Gastrocnemius medialis (tissue), 4 donors: ENCODE measurements around the gene SLC24A3.

Source experiments
- CTCF ChIP-seq, 5 experiments: fragments of 450-650 bp in 3 of 5; fragments of 200-600 bp in 2 of 5; sonication (generic) in 2 of 5; IDR thresholded peaks in 4 of 5; conservative IDR thresholded peaks in 1 of 5; 1 replicate in 4 of 5; 2 replicates in 1 of 5; pipeline ENCODE4 v1.5.1; 2016 to 2019; ENCODE audit warnings: antibody characterized with exemption in 5 of 5, mild to moderate bottlenecking in 3 of 5, moderate library complexity in 3 of 5
- POLR2A ChIP-seq, 2 donors: fragments of 450-650 bp; IDR thresholded peaks; one replicate each; pipeline ENCODE4 v1.6.1; 2017; ENCODE audit warnings: antibody characterized with exemption in 2 of 2, mild to moderate bottlenecking in 2 of 2, moderate library complexity in 2 of 2

DNA sequence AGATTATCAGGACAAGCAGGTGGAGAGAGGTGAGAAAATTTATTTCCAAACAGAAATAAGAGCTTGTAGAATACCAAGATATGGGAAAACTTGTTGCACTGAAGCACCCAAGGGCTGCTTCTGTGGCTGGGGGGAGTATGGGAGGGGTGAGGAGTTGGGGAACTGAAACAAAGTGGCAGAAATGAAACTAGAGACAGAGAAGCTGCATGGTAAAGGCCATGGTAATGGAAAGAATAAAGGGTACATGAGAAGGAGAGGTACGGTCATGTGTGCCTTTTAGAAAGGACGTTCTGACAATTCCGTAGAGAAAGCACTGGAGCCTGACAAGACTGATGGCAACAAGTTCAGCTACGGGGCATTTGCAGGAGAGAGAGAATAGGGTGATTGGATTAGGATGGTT, 494.0 kb downstream of the SLC24A3 start:
- TF ChIP-seq CTCF (IDR thresholded peaks at IDR 0.05 in 4 of 5, conservative IDR thresholded peaks at IDR 0.05 in 1 of 5) (no peak), POLR2A (IDR thresholded peaks at IDR 0.05) (no peak)
